DND-41 (cell line): Measurements from ENCODE around the gene HYDIN.
"Not testable (repeated sequence)": the region's sequence is repeated elsewhere in the genome, so short reads cannot be mapped to it uniquely, and the experiment has no call there.

ENCODE experiments used
- EZH2 ChIP-seq: IDR thresholded peaks from 3 replicates; pipeline ENCODE4 v1.6.1; 2012; ENCODE audit warnings: borderline replicate concordance, low read depth, mild to moderate bottlenecking, moderate library complexity, low read length, inconsistent platforms; ENCODE audit not compliant: severe bottlenecking
- TF ChIP-seq, protein P1 (sequence below): IDR thresholded peaks from 2 replicates; pipeline ENCODE4 v1.5.1; 2012; ENCODE audit warnings: borderline replicate concordance, low read length, moderate library complexity, mild to moderate bottlenecking; ENCODE audit not compliant: poor library complexity, severe bottlenecking; ENCODE audit errors: extremely low read depth

- TF ChIP-seq, protein P1, sequence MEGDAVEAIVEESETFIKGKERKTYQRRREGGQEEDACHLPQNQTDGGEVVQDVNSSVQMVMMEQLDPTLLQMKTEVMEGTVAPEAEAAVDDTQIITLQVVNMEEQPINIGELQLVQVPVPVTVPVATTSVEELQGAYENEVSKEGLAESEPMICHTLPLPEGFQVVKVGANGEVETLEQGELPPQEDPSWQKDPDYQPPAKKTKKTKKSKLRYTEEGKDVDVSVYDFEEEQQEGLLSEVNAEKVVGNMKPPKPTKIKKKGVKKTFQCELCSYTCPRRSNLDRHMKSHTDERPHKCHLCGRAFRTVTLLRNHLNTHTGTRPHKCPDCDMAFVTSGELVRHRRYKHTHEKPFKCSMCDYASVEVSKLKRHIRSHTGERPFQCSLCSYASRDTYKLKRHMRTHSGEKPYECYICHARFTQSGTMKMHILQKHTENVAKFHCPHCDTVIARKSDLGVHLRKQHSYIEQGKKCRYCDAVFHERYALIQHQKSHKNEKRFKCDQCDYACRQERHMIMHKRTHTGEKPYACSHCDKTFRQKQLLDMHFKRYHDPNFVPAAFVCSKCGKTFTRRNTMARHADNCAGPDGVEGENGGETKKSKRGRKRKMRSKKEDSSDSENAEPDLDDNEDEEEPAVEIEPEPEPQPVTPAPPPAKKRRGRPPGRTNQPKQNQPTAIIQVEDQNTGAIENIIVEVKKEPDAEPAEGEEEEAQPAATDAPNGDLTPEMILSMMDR, result not testable (repeated sequence)
- not testable (repeated sequence) for TF ChIP-seq EZH2
These were observed 78.9 kb downstream of the HYDIN start for GRCh38 chr16:71151654-71152053.
